Hepatocyte (in vitro differentiated cells): Measurements from ENCODE around the gene XYLT1. TPM values are rescaled to one million over a fixed set of nuclear protein-coding genes. Genes with fewer than 3 reads are reported as not detected.

Source experiments
- DNase-seq: peaks from one replicate; pipeline ENCODE4 v3.0.0-alpha.2; 2016; ENCODE audit warnings: low spot score
- H2AFZ ChIP-seq: fragments of 200-600 bp; sonication (generic); 2 replicates; pipeline ENCODE4 v1.6.0; 2016; ENCODE audit warnings: antibody characterized with exemption, mild to moderate bottlenecking
- H3K27ac ChIP-seq: fragments of 200-600 bp; sonication (generic); 2 replicates; pipeline ENCODE4 v1.5.1; 2016; ENCODE audit warnings: mild to moderate bottlenecking
- H3K27me3 ChIP-seq: fragments of 200-600 bp; sonication (generic); 2 replicates; pipeline ENCODE4 v1.6.1; 2016
- H3K36me3 ChIP-seq: fragments of 200-600 bp; sonication (generic); replicated peaks from 2 replicates; pipeline ENCODE4 v1.5.1; 2016; ENCODE audit warnings: low read depth; ENCODE audit not compliant: insufficient read depth
- H3K4me1 ChIP-seq: fragments of 200-600 bp; sonication (generic); 2 replicates; pipeline ENCODE4 v1.5.1; 2016; ENCODE audit warnings: mild to moderate bottlenecking, moderate library complexity; ENCODE audit not compliant: insufficient read depth
- H3K4me2 ChIP-seq: fragments of 200-600 bp; sonication (generic); 2 replicates; pipeline ENCODE4 v1.6.0; 2016
- H3K4me3 ChIP-seq: fragments of 200-600 bp; sonication (generic); 2 replicates; pipeline ENCODE4 v1.5.1; 2016; ENCODE audit warnings: mild to moderate bottlenecking
- H3K79me2 ChIP-seq: fragments of 200-600 bp; sonication (generic); 2 replicates; pipeline ENCODE4 v1.6.0; 2017; ENCODE audit warnings: mild to moderate bottlenecking
- H3K9me2 ChIP-seq: fragments of 200-600 bp; sonication (generic); replicated peaks from 2 replicates; pipeline ENCODE4 v1.6.0; 2017; ENCODE audit warnings: mild to moderate bottlenecking; ENCODE audit not compliant: insufficient read depth
- H3K9me3 ChIP-seq: fragments of 200-600 bp; sonication (generic); 2 replicates; pipeline ENCODE4 v1.5.1; 2016; ENCODE audit warnings: low read depth, mild to moderate bottlenecking
- H4K20me1 ChIP-seq: fragments of 200-600 bp; sonication (generic); 2 replicates; pipeline ENCODE4 v1.6.0; 2016; ENCODE audit warnings: mild to moderate bottlenecking; ENCODE audit not compliant: insufficient read depth, poor library complexity, severe bottlenecking
- EZH2 ChIP-seq: fragments of 200-600 bp; sonication (generic); IDR thresholded peaks from 2 replicates; pipeline ENCODE4 v1.6.1; 2016; ENCODE audit warnings: antibody characterized with exemption, mild to moderate bottlenecking, borderline replicate concordance
- EZH2phosphoT487 ChIP-seq: fragments of 200-600 bp; sonication (generic); IDR thresholded peaks from one replicate; pipeline ENCODE4 v1.6.1; 2018; ENCODE audit warnings: antibody characterized with exemption, mild to moderate bottlenecking, low read depth, moderate library complexity; ENCODE audit not compliant: unreplicated experiment, severe bottlenecking
- WGBS: methylation state at CpG from one replicate; pipeline ENCODE4 v1.1.6; 2016; ENCODE audit warnings: low lambda C conversion rate; ENCODE audit errors: missing lambda C conversion rate; 5-methylcytosine and 5-hydroxymethylcytosine counted together
- polyA plus RNA-seq: library from polyadenylated mRNA; unstranded; fragments of >200 nt; fragmentation: Nextera tagmentation; extraction: Ambion mirVana; gene quantifications from 2 replicates; pipeline ENCODE4 v1.2.1, GENCODE V29; 2016
- total RNA-seq: library from RNA; depleted of rRNA; stranded (reverse); fragments of >200 nt; gene quantifications from 2 replicates; pipeline ENCODE4 v1.2.3, GENCODE V29; 2014
- TF ChIP-seq, protein P1 (sequence below): fragments of 200-600 bp; sonication (generic); IDR thresholded peaks from 2 replicates; pipeline ENCODE4 v1.5.1; 2016; ENCODE audit warnings: antibody characterized with exemption, mild to moderate bottlenecking; ENCODE audit not compliant: poor library complexity

Gene XYLT1
- total and polyA plus RNA-seq, 2 experiments from 2014 or later = 6.9 to 13.7 TPM

DNA sequence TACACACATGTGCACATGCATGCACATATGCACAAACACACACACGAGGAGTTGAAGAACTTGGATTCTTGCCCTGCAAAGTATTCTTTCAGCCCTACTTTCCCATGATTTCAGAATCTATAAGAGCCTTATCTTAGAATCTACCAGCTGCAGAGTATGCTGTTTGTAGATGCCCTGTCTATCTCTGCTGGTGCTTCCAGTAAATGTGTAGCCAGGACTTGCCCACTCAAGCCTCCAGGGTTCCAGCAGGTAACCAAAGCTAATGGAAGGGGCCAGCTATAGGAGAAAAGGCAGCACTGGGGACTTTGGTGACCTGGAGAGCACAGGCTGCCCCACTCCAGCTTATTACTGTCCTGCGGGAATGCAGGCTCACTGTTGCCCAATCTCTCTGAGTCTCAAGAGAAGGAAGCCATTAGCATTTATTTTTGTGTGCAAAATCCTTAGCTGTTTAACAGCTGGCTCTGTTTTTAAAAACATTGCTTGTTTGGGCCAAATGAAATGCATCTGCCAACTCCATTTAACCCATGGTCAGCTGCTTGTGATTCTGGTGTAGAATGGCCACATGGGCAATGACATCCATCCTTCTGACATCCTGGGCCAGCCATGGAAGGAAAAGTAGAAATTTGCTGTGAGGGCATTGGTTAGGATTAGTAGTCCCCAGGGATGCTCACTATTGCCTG is 28.6 kb upstream of the XYLT1 start:
- no peaks in the 10 kb centered on the region for H3K4me1 ChIP-seq
- H2AFZ ChIP-seq = no peak overlapping the region
- no peaks in the 10 kb centered on the region for H3K9me2 ChIP-seq
- no peaks in the 10 kb centered on the region for H4K20me1 ChIP-seq
- TF ChIP-seq EZH2phosphoT487 = no peak
- TF ChIP-seq EZH2 = no peak
- TF ChIP-seq, protein P1, sequence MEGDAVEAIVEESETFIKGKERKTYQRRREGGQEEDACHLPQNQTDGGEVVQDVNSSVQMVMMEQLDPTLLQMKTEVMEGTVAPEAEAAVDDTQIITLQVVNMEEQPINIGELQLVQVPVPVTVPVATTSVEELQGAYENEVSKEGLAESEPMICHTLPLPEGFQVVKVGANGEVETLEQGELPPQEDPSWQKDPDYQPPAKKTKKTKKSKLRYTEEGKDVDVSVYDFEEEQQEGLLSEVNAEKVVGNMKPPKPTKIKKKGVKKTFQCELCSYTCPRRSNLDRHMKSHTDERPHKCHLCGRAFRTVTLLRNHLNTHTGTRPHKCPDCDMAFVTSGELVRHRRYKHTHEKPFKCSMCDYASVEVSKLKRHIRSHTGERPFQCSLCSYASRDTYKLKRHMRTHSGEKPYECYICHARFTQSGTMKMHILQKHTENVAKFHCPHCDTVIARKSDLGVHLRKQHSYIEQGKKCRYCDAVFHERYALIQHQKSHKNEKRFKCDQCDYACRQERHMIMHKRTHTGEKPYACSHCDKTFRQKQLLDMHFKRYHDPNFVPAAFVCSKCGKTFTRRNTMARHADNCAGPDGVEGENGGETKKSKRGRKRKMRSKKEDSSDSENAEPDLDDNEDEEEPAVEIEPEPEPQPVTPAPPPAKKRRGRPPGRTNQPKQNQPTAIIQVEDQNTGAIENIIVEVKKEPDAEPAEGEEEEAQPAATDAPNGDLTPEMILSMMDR = no peak
- no peaks in the 10 kb centered on the region for H3K27me3 ChIP-seq
- no peak overlapping the region for H3K27ac ChIP-seq
- 69% methylated on average over 2 of the region's 2 CpGs for WGBS
- H3K9me3 ChIP-seq = no peaks in the 10 kb centered on the region
- no peaks in the 10 kb centered on the region for H3K79me2 ChIP-seq
- no peaks in the 10 kb centered on the region for H3K36me3 ChIP-seq
- no peak for DNase-seq
- H3K4me3 ChIP-seq = no peak overlapping the region
- H3K4me2 ChIP-seq = no peak overlapping the region

DNA sequence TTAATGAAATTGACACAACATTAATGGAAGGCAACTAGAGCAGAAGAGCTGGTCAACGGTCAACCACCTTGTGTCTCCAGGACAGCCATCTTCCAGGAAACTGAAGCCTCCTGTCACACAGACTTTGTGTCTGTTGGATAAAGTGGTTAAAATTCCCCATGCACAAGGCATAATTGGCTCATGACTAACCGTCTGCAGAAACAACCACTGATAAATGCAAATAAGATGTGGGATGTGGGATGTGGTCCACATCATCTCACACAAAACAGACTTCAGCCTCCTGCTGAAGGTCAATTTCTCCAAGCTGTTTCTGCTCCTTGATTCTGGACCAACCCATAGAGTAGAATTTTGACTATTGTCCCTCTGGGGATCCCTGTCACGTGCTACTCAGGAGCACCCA is 26.9 kb upstream of the XYLT1 start:
- H3K79me2 ChIP-seq = no peaks in the 10 kb centered on the region
- TF ChIP-seq EZH2phosphoT487 (no peak), EZH2 (no peak)
- TF ChIP-seq, protein P1 = no peak
- no peaks in the 10 kb centered on the region for H3K9me3 ChIP-seq
- H3K4me2 ChIP-seq = no peak overlapping the region
- no peak for DNase-seq
- no peak overlapping the region for H3K4me3 ChIP-seq
- no peak overlapping the region for H3K27ac ChIP-seq
- no peaks in the 10 kb centered on the region for H3K27me3 ChIP-seq
- no peaks in the 10 kb centered on the region for H3K9me2 ChIP-seq
- H4K20me1 ChIP-seq = no peaks in the 10 kb centered on the region
- H2AFZ ChIP-seq = no peak overlapping the region
- H3K36me3 ChIP-seq = no peaks in the 10 kb centered on the region
- 81% methylated on average over 3 of the region's 3 CpGs for WGBS
- no peaks in the 10 kb centered on the region for H3K4me1 ChIP-seq

DNA sequence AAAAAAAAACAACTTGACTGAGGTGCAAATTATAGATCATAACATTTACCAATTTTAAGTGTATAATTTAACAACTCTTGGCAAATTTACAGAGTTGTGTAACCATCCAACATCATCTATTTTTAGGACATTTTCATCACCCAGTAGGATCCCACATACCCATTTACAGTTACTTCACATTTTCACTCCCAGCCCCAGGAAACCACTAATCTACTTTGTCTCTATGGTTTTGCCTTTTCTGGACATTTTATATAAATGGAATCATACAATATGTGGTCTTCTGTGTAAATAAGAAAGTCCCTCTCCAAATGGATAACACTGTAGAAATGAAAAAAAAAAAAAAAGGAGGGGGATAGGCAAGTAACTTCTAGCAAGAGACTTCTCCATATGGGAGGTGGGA is 26.1 kb upstream of the XYLT1 start:
- Histone ChIP-seq H3K27me3 (no peaks in the 10 kb centered on the region), H3K79me2 (no peaks in the 10 kb centered on the region), H3K27ac (no peak overlapping the region), H3K4me2 (no peak overlapping the region), H3K36me3 (no peaks in the 10 kb centered on the region), H2AFZ (no peak overlapping the region), H3K4me3 (no peak overlapping the region), H3K9me3 (no peaks in the 10 kb centered on the region), H3K9me2 (no peaks in the 10 kb centered on the region), H4K20me1 (no peaks in the 10 kb centered on the region), H3K4me1 (no peaks in the 10 kb centered on the region)
- no peak for DNase-seq
- TF ChIP-seq, protein P1 = no peak
- TF ChIP-seq EZH2phosphoT487 (no peak), EZH2 (no peak)

DNA sequence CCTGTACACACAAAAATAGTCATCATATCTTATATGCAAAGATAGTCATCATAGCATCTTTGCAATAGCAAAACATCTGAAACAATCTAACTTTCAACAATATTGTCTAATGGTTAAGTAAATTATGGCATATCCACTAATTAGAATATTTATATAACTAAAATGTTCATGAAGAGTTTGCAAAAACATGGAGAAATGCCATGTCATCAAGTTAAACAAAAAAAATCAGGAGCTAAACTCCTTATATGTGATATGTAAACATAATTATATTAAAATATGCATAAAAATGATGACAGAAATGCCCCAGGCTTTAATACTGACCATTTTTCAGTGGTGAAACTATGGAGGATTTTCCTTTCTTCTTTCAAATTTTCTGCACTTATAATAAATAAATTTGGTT is 22.3 kb upstream of the XYLT1 start:
- no peak for DNase-seq
- Histone ChIP-seq H3K79me2 (no peaks in the 10 kb centered on the region), H4K20me1 (no peaks in the 10 kb centered on the region), H3K27ac (no peak overlapping the region), H3K27me3 (no peaks in the 10 kb centered on the region), H3K4me2 (no peak overlapping the region), H3K9me2 (no peaks in the 10 kb centered on the region), H3K9me3 (no peaks in the 10 kb centered on the region), H2AFZ (no peak overlapping the region), H3K36me3 (no peaks in the 10 kb centered on the region), H3K4me1 (no peaks in the 10 kb centered on the region), H3K4me3 (no peak overlapping the region)
- TF ChIP-seq EZH2phosphoT487 (no peak), EZH2 (no peak)
- TF ChIP-seq, protein P1 = no peak
